Smooth muscle cell (in vitro differentiated cells): ENCODE results near the gene MARCHF3. TPM values are rescaled to one million over a fixed set of nuclear protein-coding genes. Genes with fewer than 3 reads are reported as not detected.
A peak's percentile ranks its signal among the peaks of the same experiment; 100 is the strongest.

ENCODE experiments used
- DNase-seq: peaks from one replicate; lab custom pipeline; 2025; ENCODE audit not compliant: unreplicated experiment; lab: John Stamatoyannopoulos, UW
- H2AFZ ChIP-seq: fragments of 200-600 bp; sonication (generic); 2 replicates; pipeline ENCODE4 v1.6.0; 2016; ENCODE audit warnings: antibody characterized with exemption, low read depth, mild to moderate bottlenecking
- H3F3A ChIP-seq: fragments of 200-600 bp; sonication (generic); 2 replicates; pipeline ENCODE4 v1.6.0; 2017; ENCODE audit warnings: antibody characterized with exemption, low read depth
- H3K27ac ChIP-seq: fragments of 200-600 bp; sonication (generic); 2 replicates; pipeline ENCODE4 v1.5.1; 2016; ENCODE audit warnings: low read depth, mild to moderate bottlenecking
- H3K27me3 ChIP-seq: fragments of 200-600 bp; sonication (generic); 2 replicates; pipeline ENCODE4 v1.6.1; 2016; ENCODE audit warnings: low read depth, mild to moderate bottlenecking
- H3K36me3 ChIP-seq: fragments of 200-600 bp; sonication (generic); 2 replicates; pipeline ENCODE4 v1.5.1; 2016; ENCODE audit warnings: low read depth
- H3K4me1 ChIP-seq: fragments of 200-600 bp; sonication (generic); 2 replicates; pipeline ENCODE4 v1.5.1; 2016; ENCODE audit warnings: low read depth
- H3K4me2 ChIP-seq: fragments of 200-600 bp; sonication (generic); 2 replicates; pipeline ENCODE4 v1.6.0; 2016; ENCODE audit warnings: mild to moderate bottlenecking
- H3K4me3 ChIP-seq: fragments of 200-600 bp; sonication (generic); 2 replicates; pipeline ENCODE4 v1.5.1; 2016; ENCODE audit warnings: mild to moderate bottlenecking
- H3K79me2 ChIP-seq: fragments of 200-600 bp; sonication (generic); 2 replicates; pipeline ENCODE4 v1.6.0; 2016; ENCODE audit warnings: low read depth, mild to moderate bottlenecking
- H3K9ac ChIP-seq: fragments of 200-600 bp; sonication (generic); 2 replicates; pipeline ENCODE4 v1.6.0; 2016; ENCODE audit warnings: low read depth
- H3K9me3 ChIP-seq: fragments of 200-600 bp; sonication (generic); replicated peaks from 2 replicates; pipeline ENCODE4 v1.5.1; 2016; ENCODE audit warnings: low read depth
- H4K20me1 ChIP-seq: fragments of 200-600 bp; sonication (generic); 2 replicates; pipeline ENCODE4 v1.6.0; 2016; ENCODE audit warnings: low read depth
- WGBS: methylation state at CpG from one replicate; pipeline ENCODE4 v1.1.7; 2016; ENCODE audit warnings: low lambda C conversion rate; 5-methylcytosine and 5-hydroxymethylcytosine counted together
- polyA plus RNA-seq: library from polyadenylated mRNA; unstranded; fragments of >200 nt; fragmentation: Nextera tagmentation; extraction: Ambion mirVana; gene quantifications from 2 replicates; pipeline ENCODE4 v1.2.1, GENCODE V29; 2016
- total RNA-seq: library from RNA; depleted of rRNA; stranded (reverse); fragments of >200 nt; gene quantifications from 2 replicates; pipeline ENCODE4 v1.2.3, GENCODE V29; 2014
- TF ChIP-seq, protein P1 (sequence below): fragments of 200-600 bp; sonication (generic); IDR thresholded peaks from 2 replicates; pipeline ENCODE4 v1.5.1; 2017; ENCODE audit warnings: borderline replicate concordance, mild to moderate bottlenecking, antibody characterized with exemption; ENCODE audit not compliant: insufficient read depth, poor library complexity, severe bottlenecking

The MARCHF3 gene
- total and polyA plus RNA-seq, 2 experiments from 2014 or later, result 17.8 to 30.8 TPM

- H3K9ac ChIP-seq, result peak overlapping the region; percentile 84
- TF ChIP-seq, protein P1, sequence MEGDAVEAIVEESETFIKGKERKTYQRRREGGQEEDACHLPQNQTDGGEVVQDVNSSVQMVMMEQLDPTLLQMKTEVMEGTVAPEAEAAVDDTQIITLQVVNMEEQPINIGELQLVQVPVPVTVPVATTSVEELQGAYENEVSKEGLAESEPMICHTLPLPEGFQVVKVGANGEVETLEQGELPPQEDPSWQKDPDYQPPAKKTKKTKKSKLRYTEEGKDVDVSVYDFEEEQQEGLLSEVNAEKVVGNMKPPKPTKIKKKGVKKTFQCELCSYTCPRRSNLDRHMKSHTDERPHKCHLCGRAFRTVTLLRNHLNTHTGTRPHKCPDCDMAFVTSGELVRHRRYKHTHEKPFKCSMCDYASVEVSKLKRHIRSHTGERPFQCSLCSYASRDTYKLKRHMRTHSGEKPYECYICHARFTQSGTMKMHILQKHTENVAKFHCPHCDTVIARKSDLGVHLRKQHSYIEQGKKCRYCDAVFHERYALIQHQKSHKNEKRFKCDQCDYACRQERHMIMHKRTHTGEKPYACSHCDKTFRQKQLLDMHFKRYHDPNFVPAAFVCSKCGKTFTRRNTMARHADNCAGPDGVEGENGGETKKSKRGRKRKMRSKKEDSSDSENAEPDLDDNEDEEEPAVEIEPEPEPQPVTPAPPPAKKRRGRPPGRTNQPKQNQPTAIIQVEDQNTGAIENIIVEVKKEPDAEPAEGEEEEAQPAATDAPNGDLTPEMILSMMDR, result no peak
Observed at GRCh38 chr5:127002390-127002789, 28.0 kb downstream of the MARCHF3 start.

GRCh38 chr5:127001621-127002296 is 28.6 kb downstream of the MARCHF3 start:
- no peak overlapping the region for H2AFZ ChIP-seq
- no peaks in the 10 kb centered on the region for H3K36me3 ChIP-seq
- H3K4me1 ChIP-seq, result peaks cover 4% of the 10 kb centered on the region
- WGBS, result 9% methylated on average over 4 of the region's 4 CpGs
- TF ChIP-seq, protein P1, result no peak
- H3K4me3 ChIP-seq, result no peak overlapping the region
- no peaks in the 10 kb centered on the region for H3K9me3 ChIP-seq
- no peaks in the 10 kb centered on the region for H4K20me1 ChIP-seq
- H3K4me2 ChIP-seq, result peak overlapping the region; percentile 41
- no peaks in the 10 kb centered on the region for H3K27me3 ChIP-seq
- no peak for DNase-seq
- H3K27ac ChIP-seq, result peak overlapping the region; percentile 97
- peak overlapping the region; percentile 84 for H3K9ac ChIP-seq
- peaks cover 5% of the 10 kb centered on the region for H3K79me2 ChIP-seq
- H3F3A ChIP-seq, result peaks cover 8% of the 10 kb centered on the region

More at GRCh38 chr5:127002390-127002789, 28.0 kb downstream of the MARCHF3 start:
- H3K4me2 ChIP-seq, result peak overlapping the region; percentile 41
- no peaks in the 10 kb centered on the region for H3K9me3 ChIP-seq
- H3K4me3 ChIP-seq, result no peak overlapping the region
- peaks cover 4% of the 10 kb centered on the region for H3K4me1 ChIP-seq
- no peaks in the 10 kb centered on the region for H4K20me1 ChIP-seq
- peaks cover 8% of the 10 kb centered on the region for H3F3A ChIP-seq
- DNase-seq, result no peak
- H3K27me3 ChIP-seq, result no peaks in the 10 kb centered on the region
- WGBS, result 4% methylated on average over 3 of the region's 3 CpGs
- H3K27ac ChIP-seq, result peak overlapping the region; percentile 97
- no peak overlapping the region for H2AFZ ChIP-seq
- peaks cover 7% of the 10 kb centered on the region for H3K79me2 ChIP-seq
- no peaks in the 10 kb centered on the region for H3K36me3 ChIP-seq

DNA sequence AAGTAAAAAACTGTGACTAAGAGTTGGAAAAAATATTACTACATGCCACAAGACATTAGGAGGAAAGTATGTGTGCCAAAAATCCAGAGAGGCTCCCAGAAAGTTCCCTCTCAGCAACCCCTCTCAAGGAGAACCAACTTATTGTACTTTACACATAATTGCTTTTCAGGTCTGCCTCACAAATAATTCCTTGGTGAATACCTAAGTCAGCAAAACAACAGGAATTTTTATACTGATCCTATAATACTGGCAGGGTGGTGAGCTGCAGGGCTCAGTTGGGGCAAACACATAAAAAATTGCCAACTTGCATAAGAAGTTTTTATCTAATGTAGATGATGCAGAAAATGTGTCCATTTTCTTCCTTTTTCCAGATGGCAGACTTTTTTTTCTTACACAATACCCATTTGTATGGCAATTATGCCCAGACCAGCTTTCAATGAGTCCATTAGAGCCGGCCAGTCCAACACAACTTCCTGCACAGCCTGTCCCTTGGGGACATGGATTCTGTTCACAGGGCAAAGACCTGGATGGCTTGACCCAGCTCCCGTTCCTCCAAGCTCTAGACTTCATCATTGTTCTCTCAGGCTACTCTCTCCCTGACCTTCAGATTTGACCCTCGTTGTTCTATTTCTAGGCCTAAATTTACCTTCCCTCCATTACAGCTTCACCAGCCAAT is 31.3 kb downstream of the MARCHF3 start:
- Histone ChIP-seq H3K4me2 (no peak overlapping the region), H3K79me2 (peaks cover 5% of the 10 kb centered on the region), H3F3A (peaks cover 8% of the 10 kb centered on the region), H3K9me3 (no peaks in the 10 kb centered on the region), H4K20me1 (no peaks in the 10 kb centered on the region), H3K9ac (no peak overlapping the region), H3K4me3 (no peak overlapping the region), H3K4me1 (peaks cover 4% of the 10 kb centered on the region), H3K36me3 (no peaks in the 10 kb centered on the region), H3K27ac (no peak overlapping the region), H2AFZ (no peak overlapping the region), H3K27me3 (no peaks in the 10 kb centered on the region)
- DNase-seq, result no peak
- WGBS, result 97% methylated on average over 3 of the region's 3 CpGs
- TF ChIP-seq, protein P1, result no peak
